RPMI7951 (cell line): Measurements from ENCODE around the gene CNPY2. TPM values are rescaled to one million over a fixed set of nuclear protein-coding genes. Genes with fewer than 3 reads are reported as not detected.
"Not testable (repeated sequence)": the region's sequence is repeated elsewhere in the genome, so short reads cannot be mapped to it uniquely, and the experiment has no call there.

Experiments used
- DNase-seq: peaks from one replicate; pipeline ENCODE4 v3.0.0-alpha.2; 2012; ENCODE audit warnings: low read depth
- total RNA-seq: library from RNA; depleted of rRNA; stranded (reverse); fragments of >200 nt; shearing (Covaris generic); gene quantifications from 2 replicates; pipeline ENCODE4 v1.2.3, GENCODE V29; 2014

The CNPY2 gene
- total RNA-seq, 1 experiment from 2014 or later: 102 TPM

- DNase-seq: peak; percentile 96
Measured at GRCh38 chr12:56333679-56334489, 18.1 kb upstream of the CNPY2 start, which contains the start of gene PAN2. Gene PAN2, minus strand, starts transcription at chr12:56334000. Its CDS starts 906 bp downstream, at chr12:56333094.

- DNase-seq: no peak
Measured at GRCh38 chr12:56333197-56333678, 17.4 kb upstream of the CNPY2 start.

GRCh38 chr12:56332512-56333196 lies 16.9 kb upstream of the CNPY2 start:
- no peak for DNase-seq

GRCh38 chr12:56330936-56331490 lies 15.2 kb upstream of the CNPY2 start:
- DNase-seq: no peak

GRCh38 chr12:56326533-56326932 lies 10.7 kb upstream of the CNPY2 start:
- DNase-seq: no peak

GRCh38 chr12:56326126-56326525 lies 10.3 kb upstream of the CNPY2 start:
- no peak for DNase-seq

- no peak for DNase-seq
Measured at GRCh38 chr12:56324206-56324605, 8.4 kb upstream of the CNPY2 start.

- DNase-seq: not testable (repeated sequence)
Measured at GRCh38 chr12:56321610-56322009, 5.8 kb upstream of the CNPY2 start.

GRCh38 chr12:56321027-56321426 lies 5.2 kb upstream of the CNPY2 start:
- peak; percentile 6 for DNase-seq

- no peak for DNase-seq
Measured at GRCh38 chr12:56317675-56318074, 1.9 kb upstream of the CNPY2 start.

- peak; percentile 12 for DNase-seq
Measured at GRCh38 chr12:56315249-56315621, 553 bp downstream of the CNPY2 start.

GRCh38 chr12:56311003-56311402 lies 4.8 kb downstream of the CNPY2 start:
- no peak for DNase-seq

- DNase-seq: no peak
Measured at GRCh38 chr12:56308714-56309113, 7.1 kb downstream of the CNPY2 start.

GRCh38 chr12:56307221-56307965 lies 8.4 kb downstream of the CNPY2 start:
- DNase-seq: no peak

- no peak for DNase-seq
Measured at GRCh38 chr12:56304872-56305590, 10.8 kb downstream of the CNPY2 start.

GRCh38 chr12:56304276-56304675 lies 11.5 kb downstream of the CNPY2 start:
- no peak for DNase-seq

GRCh38 chr12:56300644-56301464 lies 14.9 kb downstream of the CNPY2 start:
- DNase-seq: no peak

GRCh38 chr12:56299853-56300643 lies 15.7 kb downstream of the CNPY2 start, which contains the start of gene CS:
Gene CS, minus strand, starts transcription at chr12:56300330. Its CDS starts 129 bp downstream, at chr12:56300201.
- DNase-seq: peak; percentile 97

- peak; percentile 35 for DNase-seq
Measured at GRCh38 chr12:56299308-56299852, 16.4 kb downstream of the CNPY2 start.
